ENCODE data around the gene KANSL2.
"Not testable (repeated sequence)": the region's sequence is repeated elsewhere in the genome, so short reads cannot be mapped to it uniquely, and the experiment has no call there.

KANSL2 gene

DNA sequence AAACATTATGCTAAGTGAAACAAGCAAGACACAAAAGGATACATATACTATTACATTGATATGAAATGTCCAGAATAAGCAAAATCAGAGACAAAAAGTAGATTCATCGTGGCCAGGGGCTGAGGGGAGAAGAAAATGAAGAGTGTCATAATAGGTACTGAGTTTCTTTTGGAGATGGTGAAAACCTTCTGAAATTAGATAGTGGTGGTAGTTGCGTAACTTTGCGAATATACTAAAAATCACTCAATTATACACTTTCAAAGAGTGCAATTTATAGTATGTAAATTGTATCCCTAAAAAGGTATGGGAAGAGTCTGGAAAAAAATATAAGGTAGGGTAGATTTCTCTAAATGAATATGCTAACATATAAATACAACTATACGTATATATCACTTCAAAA lies 22.2 kb downstream of the KANSL2 start:
- no peak for DNase-seq (ENCODE audit: low read depth)
- H3K4me3 ChIP-seq (ENCODE audit: low read depth, low read length), result no peak overlapping the region
- TF ChIP-seq, protein P1, sequence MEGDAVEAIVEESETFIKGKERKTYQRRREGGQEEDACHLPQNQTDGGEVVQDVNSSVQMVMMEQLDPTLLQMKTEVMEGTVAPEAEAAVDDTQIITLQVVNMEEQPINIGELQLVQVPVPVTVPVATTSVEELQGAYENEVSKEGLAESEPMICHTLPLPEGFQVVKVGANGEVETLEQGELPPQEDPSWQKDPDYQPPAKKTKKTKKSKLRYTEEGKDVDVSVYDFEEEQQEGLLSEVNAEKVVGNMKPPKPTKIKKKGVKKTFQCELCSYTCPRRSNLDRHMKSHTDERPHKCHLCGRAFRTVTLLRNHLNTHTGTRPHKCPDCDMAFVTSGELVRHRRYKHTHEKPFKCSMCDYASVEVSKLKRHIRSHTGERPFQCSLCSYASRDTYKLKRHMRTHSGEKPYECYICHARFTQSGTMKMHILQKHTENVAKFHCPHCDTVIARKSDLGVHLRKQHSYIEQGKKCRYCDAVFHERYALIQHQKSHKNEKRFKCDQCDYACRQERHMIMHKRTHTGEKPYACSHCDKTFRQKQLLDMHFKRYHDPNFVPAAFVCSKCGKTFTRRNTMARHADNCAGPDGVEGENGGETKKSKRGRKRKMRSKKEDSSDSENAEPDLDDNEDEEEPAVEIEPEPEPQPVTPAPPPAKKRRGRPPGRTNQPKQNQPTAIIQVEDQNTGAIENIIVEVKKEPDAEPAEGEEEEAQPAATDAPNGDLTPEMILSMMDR (IDR thresholded peaks at IDR 0.05; ENCODE audit: control insufficient read depth, extremely low read depth, insufficient read depth), result no peak

DNA sequence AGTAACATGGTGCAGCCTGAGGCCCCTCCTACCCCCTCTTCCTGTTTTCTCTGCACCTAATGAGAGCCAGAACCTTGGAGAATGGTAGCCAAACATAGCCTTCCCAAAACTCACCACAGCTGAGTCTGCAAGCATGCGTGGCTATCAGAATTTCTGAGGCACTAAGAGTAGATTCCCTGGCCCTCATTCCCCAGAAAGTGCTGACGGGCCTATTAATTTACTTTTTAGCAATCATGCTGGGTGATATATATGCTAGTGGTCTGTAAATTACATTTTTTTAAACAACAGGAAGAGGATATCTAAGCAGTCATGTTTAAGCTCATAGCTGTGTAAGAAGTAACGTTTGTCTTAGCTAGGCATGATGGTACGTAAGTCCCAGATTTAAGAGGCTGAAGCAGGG lies 30.4 kb downstream of the KANSL2 start:
- TF ChIP-seq, protein P1 (IDR thresholded peaks at IDR 0.05; ENCODE audit: control insufficient read depth, extremely low read depth, insufficient read depth), result no peak
- DNase-seq (ENCODE audit: low read depth), result no peak

DNA sequence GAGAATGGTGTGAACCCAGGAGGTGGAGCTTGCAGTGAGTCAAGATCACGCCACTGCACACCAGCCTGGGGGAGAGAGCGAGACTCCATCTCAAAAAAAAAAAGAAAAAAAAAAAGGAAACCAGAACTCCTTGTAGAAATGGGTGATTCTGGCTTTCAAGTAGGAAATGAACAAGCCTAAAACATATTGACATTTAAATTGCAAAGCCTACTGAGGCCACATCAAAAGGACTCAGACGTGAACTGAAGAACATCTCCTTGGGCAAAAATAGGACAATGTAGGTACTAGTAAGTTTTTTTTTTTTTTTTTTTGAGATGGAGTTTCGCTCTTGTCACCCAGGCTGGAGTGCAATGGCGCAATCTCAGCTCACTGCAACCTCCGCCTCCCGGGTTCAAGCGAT lies 36.7 kb downstream of the KANSL2 start:
- DNase-seq (ENCODE audit: low read depth); H3K4me3 ChIP-seq (ENCODE audit: low read depth, low read length): not testable (repeated sequence)

More for the DNA sequence above, 30.4 kb downstream of the KANSL2 start:
- no peak overlapping the region for H3K4me3 ChIP-seq (ENCODE audit: low read depth, low read length)

DNA sequence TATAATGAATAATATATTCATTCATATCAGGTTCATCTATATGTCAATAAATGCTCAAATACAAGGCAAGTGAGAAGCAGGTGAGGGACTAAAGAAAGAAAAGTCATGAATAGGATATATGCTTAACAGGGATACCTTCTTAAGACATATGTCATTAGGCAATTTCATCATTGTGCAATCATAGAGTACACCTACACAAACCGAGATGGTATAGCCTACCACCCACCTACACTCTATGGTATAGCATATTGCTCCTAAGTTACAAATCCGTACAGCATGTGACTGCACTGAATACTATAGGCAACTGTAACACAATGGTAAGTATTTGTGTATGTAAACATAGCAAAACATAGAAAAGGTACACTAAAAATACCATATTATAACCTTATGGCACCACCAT lies 39.0 kb downstream of the KANSL2 start:
- TF ChIP-seq, protein P1 (IDR thresholded peaks at IDR 0.05; ENCODE audit: control insufficient read depth, extremely low read depth, insufficient read depth), result no peak
- DNase-seq (ENCODE audit: low read depth), result no peak
- no peak overlapping the region for H3K4me3 ChIP-seq (ENCODE audit: low read depth, low read length)

DNA sequence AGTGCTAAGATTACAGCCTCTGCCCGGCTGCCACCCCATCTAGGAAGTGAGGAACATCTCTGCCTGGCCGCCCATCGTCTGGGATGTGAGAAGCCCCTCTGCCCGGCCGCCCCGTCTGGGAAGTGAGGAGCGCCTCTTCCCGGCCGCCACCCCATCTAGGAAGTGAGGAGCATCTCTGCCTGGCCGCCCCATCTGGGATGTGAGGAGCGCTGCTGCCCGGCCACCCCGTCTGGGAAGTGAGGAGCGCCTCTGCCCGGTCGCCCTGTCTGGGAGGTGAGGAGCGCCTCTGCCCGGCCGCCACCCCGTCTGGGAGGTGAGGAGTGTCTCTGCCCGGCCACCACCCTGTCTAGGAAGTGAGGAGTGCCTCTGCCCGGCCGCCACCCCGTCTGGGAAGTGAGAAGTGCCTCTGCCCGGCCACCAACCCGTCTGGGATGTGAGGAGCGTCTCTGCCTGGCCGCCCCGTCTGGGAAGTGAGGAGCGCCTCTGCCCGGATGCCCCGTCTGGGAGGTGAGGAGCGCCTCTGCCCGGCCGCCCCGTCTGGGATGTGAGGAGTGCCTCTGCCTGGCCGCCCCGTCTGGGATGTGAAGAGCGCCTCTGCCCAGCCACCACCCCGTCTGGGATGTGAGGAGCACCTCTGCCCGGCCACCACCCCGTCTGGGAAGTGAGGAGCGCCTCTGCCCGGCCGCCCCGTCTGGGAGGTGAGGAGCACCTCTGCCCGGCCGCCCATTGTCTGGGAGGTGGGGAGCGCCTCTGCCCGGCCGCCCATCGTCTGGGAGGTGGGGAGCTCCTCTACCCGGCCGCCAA lies 40.1 kb downstream of the KANSL2 start:
- DNase-seq (ENCODE audit: low read depth); H3K4me3 ChIP-seq (ENCODE audit: low read depth, low read length): not testable (repeated sequence)

DNA sequence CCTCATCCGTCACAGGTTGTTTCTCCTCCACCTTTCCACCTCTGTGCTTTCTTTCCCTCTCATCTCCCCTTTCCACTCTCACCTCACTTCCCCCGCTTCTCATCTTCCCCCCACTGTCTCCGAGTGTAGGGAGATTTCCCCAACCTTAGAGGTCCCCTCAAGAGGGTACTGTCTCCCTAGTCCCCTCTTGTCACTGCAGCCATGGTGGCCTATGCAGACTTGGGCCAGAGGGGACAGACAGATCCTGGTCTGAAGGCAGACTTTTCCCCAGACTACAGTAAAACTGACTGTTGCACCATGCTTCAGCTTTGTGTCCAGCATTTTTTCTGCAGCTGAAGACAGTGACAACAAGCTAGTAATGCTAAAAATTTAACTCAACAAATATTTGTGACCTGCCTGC lies 41.2 kb downstream of the KANSL2 start:
- no peak for DNase-seq (ENCODE audit: low read depth)
- H3K4me3 ChIP-seq (ENCODE audit: low read depth, low read length), result no peak overlapping the region
- TF ChIP-seq, protein P1 (IDR thresholded peaks at IDR 0.05; ENCODE audit: control insufficient read depth, extremely low read depth, insufficient read depth), result no peak

DNA sequence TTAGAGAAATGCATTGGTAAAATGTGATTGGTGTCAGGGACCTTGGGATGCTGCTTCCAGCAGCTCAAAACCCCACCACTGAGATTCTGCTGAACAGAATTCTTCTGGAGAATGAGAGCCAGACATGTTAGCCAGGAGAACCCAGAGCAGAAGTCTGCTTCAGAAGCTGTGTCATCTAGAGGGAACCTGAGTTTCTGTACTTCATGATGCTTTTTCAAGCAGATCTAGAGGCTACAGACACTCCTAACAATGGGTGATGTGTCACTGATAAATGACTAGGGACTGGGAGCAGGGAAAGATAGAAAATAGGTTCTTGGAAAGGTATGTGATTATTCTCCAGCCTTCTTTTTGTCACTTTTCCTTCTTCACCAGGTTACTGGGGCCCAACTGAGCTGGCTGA lies 41.6 kb downstream of the KANSL2 start:
- no peak overlapping the region for H3K4me3 ChIP-seq (ENCODE audit: low read depth, low read length)
- TF ChIP-seq, protein P1 (IDR thresholded peaks at IDR 0.05; ENCODE audit: control insufficient read depth, extremely low read depth, insufficient read depth), result no peak
- DNase-seq (ENCODE audit: low read depth), result no peak

DNA sequence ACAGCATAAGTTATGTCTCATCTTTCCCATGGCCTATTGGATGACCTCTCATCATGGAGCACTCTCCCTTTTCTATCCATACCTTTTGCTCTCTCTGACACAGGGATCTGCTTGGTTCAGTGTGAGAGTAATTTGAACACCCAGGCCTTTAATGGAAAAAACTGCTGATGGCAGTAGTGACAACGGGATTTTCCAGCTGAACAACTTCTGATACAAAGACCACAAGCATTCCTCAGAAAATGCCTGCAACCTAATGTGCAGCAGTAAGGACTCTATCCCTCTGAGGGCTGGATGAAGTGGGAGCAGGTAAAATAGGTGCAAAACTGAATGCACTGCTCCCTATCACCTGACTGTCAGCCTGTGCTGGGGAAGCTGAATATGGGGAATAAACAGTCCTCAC lies 51.0 kb downstream of the KANSL2 start:
- no peak overlapping the region for H3K4me3 ChIP-seq (ENCODE audit: low read depth, low read length)
- TF ChIP-seq, protein P1 (IDR thresholded peaks at IDR 0.05; ENCODE audit: control insufficient read depth, extremely low read depth, insufficient read depth), result no peak
- peak; percentile 2 for DNase-seq (ENCODE audit: low read depth)

Measured in LNCaP clone FGC (cell line).